Measurements from ENCODE around the gene SYNE2.
A peak's percentile ranks its signal among the peaks of the same experiment; 100 is the strongest.

SYNE2 gene

GRCh38 chr14:63852271-63852816 lies 460 bp upstream of the SYNE2 start:
- peak overlapping the region; percentile 91 to 95 for H3K27ac ChIP-seq
- no peak for DNase-seq (ENCODE audit: low spot score)
- H3K4me3 ChIP-seq: peak overlapping the region; percentile 98
- no peak for TF ChIP-seq CTCF (IDR thresholded peaks at IDR 0.05)

GRCh38 chr14:63853831-63854293 lies 1.1 kb downstream of the SYNE2 start:
- peak; percentile 76 for DNase-seq (ENCODE audit: low spot score)
- Histone ChIP-seq H3K4me3 (peak overlapping the region; percentile 98), H3K27ac (peak overlapping the region; percentile 91 to 95)
- TF ChIP-seq CTCF (IDR thresholded peaks at IDR 0.05): no peak

- no peak for DNase-seq (ENCODE audit: low spot score)
- Histone ChIP-seq H3K27ac (peak overlapping the region; percentile 20 to 91), H3K4me3 (peak overlapping the region; percentile 98)
- TF ChIP-seq CTCF (IDR thresholded peaks at IDR 0.05): no peak
Observed at GRCh38 chr14:63854330-63854729, 1.5 kb downstream of the SYNE2 start.

GRCh38 chr14:63855281-63855680 lies 2.5 kb downstream of the SYNE2 start:
- Histone ChIP-seq H3K4me3 (no peak overlapping the region), H3K27ac (no peak overlapping the region)
- TF ChIP-seq CTCF (IDR thresholded peaks at IDR 0.05): no peak
- DNase-seq (ENCODE audit: low spot score): no peak

GRCh38 chr14:63857466-63858030 lies 4.7 kb downstream of the SYNE2 start:
- H3K4me3 ChIP-seq: no peak overlapping the region
- H3K27ac ChIP-seq: no peak overlapping the region
- no peak for DNase-seq (ENCODE audit: low spot score)
- TF ChIP-seq CTCF (IDR thresholded peaks at IDR 0.05): no peak

- TF ChIP-seq CTCF (IDR thresholded peaks at IDR 0.05): no peak
- no peak for DNase-seq (ENCODE audit: low spot score)
- no peak overlapping the region for H3K27ac ChIP-seq
- H3K4me3 ChIP-seq: no peak overlapping the region
Observed at GRCh38 chr14:63860146-63860545, 7.3 kb downstream of the SYNE2 start.

- Histone ChIP-seq H3K4me3 (no peak overlapping the region), H3K27ac (no peak overlapping the region)
- TF ChIP-seq CTCF (IDR thresholded peaks at IDR 0.05): no peak
- DNase-seq (ENCODE audit: low spot score): no peak
Observed at GRCh38 chr14:63862163-63862562, 9.4 kb downstream of the SYNE2 start.

Data from coronary artery (tissue), 2 donors.